NCI-H2081 (cell line): Measurements from ENCODE around the gene MITD1.
A peak's percentile ranks its signal among the peaks of the same experiment; 100 is the strongest.
"Not testable (repeated sequence)": the region's sequence is repeated elsewhere in the genome, so short reads cannot be mapped to it uniquely, and the experiment has no call there.

Experiments used
- DNase-seq, 2 experiments: peaks; one replicate each; lab custom pipeline; 2025; lab: John Stamatoyannopoulos, UW

MITD1 gene

DNA sequence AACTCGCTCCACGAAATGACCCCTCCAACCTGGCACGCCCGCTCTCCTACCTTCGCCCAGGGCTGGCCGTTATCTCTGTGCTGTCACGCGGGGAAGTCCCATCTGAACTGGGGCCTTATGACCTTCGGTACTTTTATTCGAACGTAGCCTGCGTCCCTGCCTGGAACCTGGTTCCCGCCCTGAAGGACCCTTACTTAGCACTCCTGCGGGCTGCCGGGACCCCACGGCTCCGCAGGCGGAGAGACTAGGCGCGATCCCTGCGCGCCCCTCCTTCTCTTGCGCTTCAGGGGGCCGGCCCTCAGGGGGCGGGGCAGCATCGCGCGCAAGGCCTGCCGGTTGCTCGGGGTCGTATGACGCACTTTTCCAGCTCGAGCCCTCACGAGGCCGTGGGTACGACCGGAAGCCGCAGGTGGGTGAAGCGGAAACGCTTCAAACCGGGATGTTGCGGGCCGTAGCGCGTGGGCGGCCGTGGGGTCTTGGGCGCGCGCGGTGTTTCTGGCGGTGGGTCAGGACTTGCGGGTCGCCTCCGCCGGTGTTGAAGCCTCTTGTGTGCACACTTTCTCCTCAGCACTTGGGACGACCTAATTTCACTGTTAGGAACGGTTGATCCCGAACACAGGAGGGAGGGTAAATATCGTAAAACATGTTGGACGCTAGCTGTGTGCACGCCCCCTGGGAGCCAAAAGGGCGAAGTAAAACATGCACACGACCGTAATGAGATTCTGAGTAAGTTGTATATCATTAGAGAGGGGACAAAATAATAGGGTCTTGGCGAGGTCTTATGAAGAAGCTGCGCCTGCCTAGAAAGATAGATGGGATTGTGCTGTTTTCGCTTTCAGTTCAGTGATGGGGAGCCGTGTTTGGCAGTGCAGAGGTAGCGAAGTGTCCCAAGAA, 26.0 kb downstream of the MITD1 start, which contains the start of the genes LIPT1 and TSGA10:
TSS of gene LIPT1 (plus strand) at position 325 of the 894 bp plus-strand sequence. CDS start 6,991 bp downstream, outside the sequence.
TSS of gene TSGA10 (minus strand) at position 300 of the 894 bp plus-strand sequence. CDS start 45,503 bp downstream, outside the sequence.
- DNase-seq, result peak; percentile 92 to 94

DNA sequence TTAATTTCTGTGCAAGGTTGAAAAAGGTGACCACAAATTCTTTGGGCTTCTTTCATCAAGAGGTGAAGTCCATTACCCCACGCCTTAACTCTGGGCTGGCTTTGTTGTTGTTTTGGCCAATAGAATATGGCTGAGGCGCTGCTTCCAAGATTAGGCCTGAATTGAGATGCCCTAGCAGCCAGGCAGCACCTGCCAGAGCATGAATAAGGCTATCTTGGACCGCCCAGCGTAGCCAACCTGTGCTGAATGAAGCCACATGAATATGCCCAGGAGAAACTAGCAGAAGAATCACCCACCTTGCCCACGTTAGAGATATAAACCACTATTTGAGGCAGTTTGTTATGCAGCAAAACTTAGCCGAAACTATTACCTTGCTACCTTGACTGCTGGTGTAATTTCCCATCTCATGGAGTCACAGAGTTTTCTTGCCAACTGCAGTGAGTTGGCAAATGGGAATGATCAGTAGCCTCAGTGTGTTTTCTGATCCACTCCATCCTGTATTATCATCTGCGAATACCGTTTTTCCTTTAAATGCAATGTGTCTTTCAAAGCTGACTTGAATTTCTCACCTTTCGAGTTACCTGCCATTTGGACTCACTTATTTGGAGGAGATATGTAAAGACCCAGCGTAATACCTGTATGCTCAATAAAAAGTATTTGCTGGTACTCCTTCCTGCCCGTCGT, 26.8 kb downstream of the MITD1 start:
- DNase-seq, result peak in 1 of 2 experiments; percentile 28

GRCh38 chr2:99152199-99152895, 28.5 kb downstream of the MITD1 start:
- DNase-seq, result no peak

DNA sequence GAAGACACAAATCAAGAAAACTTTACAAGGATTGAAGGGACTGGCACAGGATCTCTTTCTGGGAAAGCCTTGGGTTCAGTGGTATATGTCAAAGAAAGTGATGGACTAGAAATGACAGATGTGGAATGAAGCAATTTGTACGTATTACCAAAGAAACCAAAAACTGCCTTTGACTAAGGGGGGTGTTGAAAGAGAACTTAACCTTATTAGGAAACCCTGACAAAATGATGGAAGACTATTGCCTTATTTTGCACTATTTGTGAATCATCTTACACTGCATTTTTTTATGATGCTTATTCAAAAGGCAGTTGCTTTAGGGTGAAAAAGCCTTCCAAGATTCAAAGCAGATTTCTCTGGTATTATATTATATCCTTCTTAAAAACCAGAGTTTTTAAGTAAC, 30.2 kb downstream of the MITD1 start:
- DNase-seq, result no peak

DNA sequence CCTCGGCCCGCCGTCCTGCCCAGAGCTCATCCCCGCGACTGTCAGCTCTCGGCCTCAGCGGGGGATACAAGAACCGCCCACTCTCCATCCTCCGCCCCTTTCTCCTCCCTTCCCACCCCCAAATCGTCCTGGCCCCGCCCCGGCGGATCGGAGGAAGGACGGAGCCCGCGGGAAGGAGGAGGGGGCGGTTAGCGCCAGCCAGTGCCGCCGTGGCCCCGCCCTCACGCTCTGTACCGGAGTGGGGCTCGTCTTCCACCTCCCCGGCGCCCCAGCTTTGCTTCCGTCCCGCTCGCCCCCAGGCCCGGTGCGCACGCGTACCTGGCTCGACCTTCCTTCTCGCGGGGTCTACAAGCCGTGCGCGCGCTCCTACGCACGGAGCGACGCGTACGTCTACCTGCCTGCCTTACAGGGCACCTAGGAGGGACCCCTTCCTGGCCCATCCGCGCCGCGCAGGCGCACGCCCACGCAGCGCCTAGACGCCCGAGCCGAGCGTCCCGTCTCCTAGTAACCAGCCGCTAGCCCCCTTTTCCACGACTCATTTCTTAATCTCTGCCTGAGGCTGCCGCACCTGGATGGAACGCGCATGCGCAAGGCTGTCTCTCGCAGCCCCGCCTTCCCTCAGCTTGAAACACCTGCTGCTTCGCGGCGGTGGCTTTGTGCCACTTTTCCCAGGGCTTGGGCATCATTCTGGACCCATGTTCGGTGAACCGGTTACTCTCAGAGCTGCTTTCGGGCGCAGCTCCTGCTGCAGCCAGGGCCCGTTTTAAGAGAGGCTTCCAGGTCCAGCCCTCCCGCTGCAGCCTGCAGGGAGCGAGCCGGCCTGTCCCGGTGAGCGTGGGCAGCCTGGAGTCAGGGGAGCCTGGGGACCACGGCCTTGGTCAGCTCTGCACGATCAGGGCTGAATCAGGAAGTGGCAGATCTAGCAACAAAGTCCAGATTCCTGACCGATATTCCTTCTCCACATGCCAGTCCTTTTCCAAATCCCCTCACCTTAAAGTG, 39.4 kb downstream of the MITD1 start, which contains the start of gene C2orf15:
TSS of gene C2orf15 (plus strand) at position 598 of the 999 bp plus-strand sequence. CDS start 8,852 bp downstream, outside the sequence.
- peak; percentile 97 to 98 for DNase-seq

DNA sequence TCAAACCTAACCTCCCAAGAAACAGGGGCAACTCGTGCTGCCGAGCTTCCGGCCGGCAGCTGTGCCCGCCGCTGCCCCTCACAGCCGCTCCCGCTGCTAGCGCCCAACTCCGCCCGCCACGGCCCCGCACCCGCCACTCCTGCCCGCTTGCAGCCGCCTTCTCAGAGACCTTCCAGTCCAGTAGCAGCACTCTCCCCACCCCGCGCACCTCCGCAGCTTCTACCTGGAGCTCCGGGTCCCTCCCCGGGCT, 40.1 kb downstream of the MITD1 start:
- DNase-seq, result peak in 1 of 2 experiments; percentile 58

DNA sequence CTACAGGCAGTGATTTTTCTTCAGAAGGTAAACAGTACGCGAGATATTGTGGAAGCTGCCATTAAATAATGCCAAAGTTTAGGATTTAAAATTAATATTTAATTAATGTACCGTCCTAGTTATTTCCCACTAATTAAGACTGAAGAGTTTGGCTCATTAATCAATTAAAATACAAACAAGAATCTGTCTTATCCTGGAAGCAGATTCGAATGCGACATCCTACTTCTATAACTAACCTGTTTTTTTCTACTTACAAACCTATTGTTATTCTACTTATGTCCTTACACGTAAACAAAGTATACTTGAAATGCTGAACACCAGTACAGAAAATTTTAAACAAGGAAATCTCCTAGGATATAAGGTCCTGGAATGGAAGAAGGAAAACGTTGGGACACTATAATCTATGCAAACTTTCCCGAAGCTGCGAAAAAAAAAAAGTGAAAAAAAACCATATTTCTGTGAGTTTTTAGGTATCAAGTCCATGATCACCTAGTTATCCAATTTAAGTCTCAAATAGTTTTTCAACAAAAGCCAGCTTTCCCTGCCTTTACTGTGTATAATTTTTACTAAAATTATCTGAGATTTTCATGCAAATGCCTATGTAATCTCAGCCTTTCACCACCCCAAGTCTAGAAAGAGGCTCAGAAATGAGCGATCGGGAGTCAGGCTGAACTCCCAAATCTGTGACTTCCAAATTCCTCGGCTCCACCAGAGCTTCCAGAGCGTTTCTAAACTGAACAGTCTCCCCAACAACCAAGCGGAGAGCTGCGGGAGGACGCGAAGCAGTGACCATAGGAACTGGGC, 40.6 kb downstream of the MITD1 start:
- no peak for DNase-seq

DNA sequence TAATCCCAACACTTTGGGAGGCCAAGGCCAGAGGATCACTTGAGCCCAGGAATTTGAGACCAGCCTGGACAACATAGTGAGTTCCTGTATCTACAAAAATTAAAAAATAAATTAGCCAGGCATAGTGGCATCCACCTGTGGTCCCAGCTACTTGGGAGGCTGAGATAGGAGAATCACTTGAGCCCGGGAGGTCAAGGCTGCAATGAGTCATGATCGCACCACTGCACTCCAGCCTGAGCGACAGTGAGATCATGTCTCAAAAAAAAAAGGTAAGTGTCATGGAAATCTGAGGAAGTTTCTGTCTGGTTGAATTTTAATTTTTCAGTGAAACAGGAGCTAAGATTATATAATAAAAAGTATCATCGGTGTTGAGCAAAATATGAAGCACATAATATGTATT, 41.9 kb downstream of the MITD1 start:
- DNase-seq, result no peak

DNA sequence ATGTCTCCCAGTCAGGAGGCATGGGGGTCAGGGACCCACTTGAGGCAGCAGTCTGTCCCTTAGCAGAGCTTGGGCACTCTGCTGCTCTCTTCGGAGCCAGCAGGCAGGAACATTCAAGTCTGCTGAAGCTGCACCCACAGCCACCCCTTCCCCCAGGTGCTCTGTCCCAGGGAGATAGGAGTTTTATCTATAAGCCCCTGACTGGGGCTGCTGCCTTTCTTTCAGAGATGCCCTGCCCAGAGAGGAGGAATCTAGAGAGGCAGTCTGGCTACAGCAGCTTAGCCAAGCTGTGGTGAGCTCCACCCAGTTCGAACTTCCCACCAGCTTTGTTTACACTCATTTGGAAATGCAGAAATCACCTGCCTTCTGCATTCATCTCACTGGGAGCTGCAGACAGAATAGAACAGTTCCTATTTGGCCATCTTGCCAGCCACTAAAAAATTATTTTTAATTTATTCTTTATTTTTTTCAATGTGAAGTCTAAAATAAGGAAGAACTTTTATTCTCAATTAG, 45.8 kb downstream of the MITD1 start:
- not testable (repeated sequence) for DNase-seq

- DNase-seq, result no peak
These were observed 52.9 kb downstream of the MITD1 start for GRCh38 chr2:99127981-99128380.
